ENCODE data around the gene SYNDIG1L. TPM values are rescaled to one million over a fixed set of nuclear protein-coding genes. Genes with fewer than 3 reads are reported as not detected.

SYNDIG1L gene
- total and polyA plus RNA-seq, 9 of the 15 experiments (the other 6 are each of a cell fraction or from before 2014, with no cell fraction given): not detected

GRCh38 chr14:74400031-74400685 is 25.9 kb downstream of the SYNDIG1L start:
- H3K9ac ChIP-seq (ENCODE audit: insufficient read depth in 1 of 2, low read depth in 2 of 2, low read length in 2 of 2): no peak overlapping the region
- H3K36me3 ChIP-seq (ENCODE audit: control insufficient read depth, insufficient read depth, low read length): no peaks in the 10 kb centered on the region
- in situ Hi-C loops (cut with MboI): no loop called here
- no peak overlapping the region for H3K27ac ChIP-seq (ENCODE audit: extremely low read depth, low read depth, low read length)
- DNase-seq (ENCODE audit: extremely low read depth in 1 of 4, low spot score in 3 of 4) (peak in 2 of 4 experiments; percentile 11 to 20), FAIRE-seq (no peak), ATAC-seq (peak; percentile 69)
- H3K4me1 ChIP-seq (replicated peaks in 1 of 2; ENCODE audit: control insufficient read depth in 2 of 2, insufficient read depth in 2 of 2, low read length in 2 of 2): no peaks in the 10 kb centered on the region
- no peak overlapping the region for H2AFZ ChIP-seq (ENCODE audit: low read depth, low read length)
- intact Hi-C loops (cut with micrococcal nuclease): no loop called here
- H3K9me1 ChIP-seq (ENCODE audit: control insufficient read depth, insufficient read depth, low read length): no peaks in the 10 kb centered on the region
- POLR2A ChIA-PET: interaction anchor here (0.9 kb wide), 1 partner anchor 11 kb away, joined by 3 read pairs; no protein-coding TSS in a partner anchor
- H3K27me3 ChIP-seq (ENCODE audit: control insufficient read depth in 2 of 2, insufficient read depth in 2 of 2, low read length in 2 of 2): peaks cover 0 to 33% of the 10 kb centered on the region in 2 experiments; a peak in 3 of 5 replicates
- H3K79me2 ChIP-seq (ENCODE audit: control insufficient read depth, insufficient read depth, low read length): no peaks in the 10 kb centered on the region
- no peaks in the 10 kb centered on the region for H3K9me3 ChIP-seq (replicated peaks; ENCODE audit: control insufficient read depth, insufficient read depth, low read depth, low read length)
- no peaks in the 10 kb centered on the region for H4K20me1 ChIP-seq (replicated peaks; ENCODE audit: control insufficient read depth, insufficient read depth, low read length)
- TF ChIP-seq CTCF (IDR thresholded peaks at IDR 0.05 in 2 of 3, conservative IDR thresholded peaks at IDR 0.05 in 1 of 3; ENCODE audit: insufficient read depth in 2 of 3, low read depth in 1 of 3, low read length in 3 of 3): peak in 2 of 3 experiments; percentile 11 to 17; a peak in 2 of 6 replicates
- TF ChIP-seq FOXA3 (CRISPR knock-in tag; conservative IDR thresholded peaks at IDR 0.05 in 1 of 2, IDR thresholded peaks at IDR 0.05 in 1 of 2): no peak
- TF ChIP-seq ADNP (tag; IDR thresholded peaks at IDR 0.05): no peak
- TF ChIP-seq NR2C2 (CRISPR knock-in tag; IDR thresholded peaks at IDR 0.05): no peak
- no peak for TF ChIP-seq NR2C2 (tag; IDR thresholded peaks at IDR 0.05)
- no peak overlapping the region for H3K4me2 ChIP-seq (ENCODE audit: insufficient read depth, low read length)
- BruUV-seq (replicated peaks): no TSS peak
- WGBS (ENCODE audit: insufficient coverage, low coverage, missing lambda C conversion rate): under 1% methylated on average over 10 of the region's 13 CpGs
- CTCF ChIA-PET (ENCODE audit: low intra/inter-chr PET ratio): no interaction called here
- no peak overlapping the region for H3K4me3 ChIP-seq

All from K562 (cell line).